AG10803 (cell line): Measurements from ENCODE around the gene DNASE1.

Source experiments
- DNase-seq: peaks from one replicate; pipeline ENCODE4 v3.0.0; 2010; ENCODE audit warnings: low read depth
- H3K4me3 ChIP-seq: 2 replicates; pipeline ENCODE4 v1.5.1; 2011; ENCODE audit warnings: mild to moderate bottlenecking, low read length, control low read depth
- TF ChIP-seq, protein P1 (sequence below): conservative IDR thresholded peaks from 2 replicates; pipeline ENCODE4 v1.5.1; 2011; ENCODE audit warnings: mild to moderate bottlenecking, low read length, control low read depth, inconsistent platforms

Gene DNASE1

DNA sequence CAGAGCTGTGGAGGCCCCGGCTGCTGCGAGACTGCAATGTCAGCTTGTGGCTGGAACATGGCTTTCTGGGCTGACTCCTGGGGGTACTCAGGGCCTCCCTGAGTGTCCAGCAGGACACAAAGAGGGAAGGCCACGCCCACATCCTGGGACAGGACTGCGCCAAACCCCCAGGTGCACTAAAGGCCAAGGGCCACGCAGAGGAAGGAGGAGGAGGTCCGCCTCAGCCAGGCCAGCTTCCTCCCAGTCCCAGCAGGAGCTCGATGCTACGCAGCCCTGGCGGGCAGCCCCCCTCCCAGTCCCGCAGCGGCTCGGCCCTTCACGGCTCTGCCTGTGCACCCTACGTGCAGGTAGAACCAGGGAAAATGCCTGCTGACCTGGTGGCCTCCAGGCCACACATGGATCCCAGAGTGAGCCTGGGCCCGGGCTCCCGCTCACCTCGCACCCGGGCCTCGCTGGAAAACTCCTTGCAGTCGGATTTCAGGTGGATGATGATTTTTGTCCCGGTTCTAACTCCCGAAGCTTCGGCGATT is 21.2 kb downstream of the DNASE1 start:
- TF ChIP-seq, protein P1, sequence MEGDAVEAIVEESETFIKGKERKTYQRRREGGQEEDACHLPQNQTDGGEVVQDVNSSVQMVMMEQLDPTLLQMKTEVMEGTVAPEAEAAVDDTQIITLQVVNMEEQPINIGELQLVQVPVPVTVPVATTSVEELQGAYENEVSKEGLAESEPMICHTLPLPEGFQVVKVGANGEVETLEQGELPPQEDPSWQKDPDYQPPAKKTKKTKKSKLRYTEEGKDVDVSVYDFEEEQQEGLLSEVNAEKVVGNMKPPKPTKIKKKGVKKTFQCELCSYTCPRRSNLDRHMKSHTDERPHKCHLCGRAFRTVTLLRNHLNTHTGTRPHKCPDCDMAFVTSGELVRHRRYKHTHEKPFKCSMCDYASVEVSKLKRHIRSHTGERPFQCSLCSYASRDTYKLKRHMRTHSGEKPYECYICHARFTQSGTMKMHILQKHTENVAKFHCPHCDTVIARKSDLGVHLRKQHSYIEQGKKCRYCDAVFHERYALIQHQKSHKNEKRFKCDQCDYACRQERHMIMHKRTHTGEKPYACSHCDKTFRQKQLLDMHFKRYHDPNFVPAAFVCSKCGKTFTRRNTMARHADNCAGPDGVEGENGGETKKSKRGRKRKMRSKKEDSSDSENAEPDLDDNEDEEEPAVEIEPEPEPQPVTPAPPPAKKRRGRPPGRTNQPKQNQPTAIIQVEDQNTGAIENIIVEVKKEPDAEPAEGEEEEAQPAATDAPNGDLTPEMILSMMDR, result no peak
- H3K4me3 ChIP-seq, result no peak overlapping the region
- no peak for DNase-seq

DNA sequence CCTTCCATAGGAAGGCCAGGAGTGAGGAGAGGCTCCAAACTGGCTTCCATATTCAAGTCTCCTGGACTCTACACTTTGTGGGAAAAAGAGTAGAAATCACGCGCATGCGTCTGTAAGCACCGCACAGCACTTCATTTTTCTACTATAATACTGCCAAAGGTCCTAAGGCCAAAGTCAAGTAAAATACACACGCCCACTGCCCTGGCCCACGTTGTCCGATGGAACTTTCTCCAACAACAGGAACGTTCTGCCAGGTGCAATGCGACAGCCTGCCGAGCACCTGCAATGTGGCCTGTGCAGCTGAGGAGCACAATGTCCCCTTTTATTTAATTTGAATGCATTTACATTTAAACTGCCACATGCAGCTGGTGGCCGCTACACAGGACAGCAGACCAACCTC is 23.5 kb downstream of the DNASE1 start:
- DNase-seq, result no peak
- no peak overlapping the region for H3K4me3 ChIP-seq
- TF ChIP-seq, protein P1, result no peak

DNA sequence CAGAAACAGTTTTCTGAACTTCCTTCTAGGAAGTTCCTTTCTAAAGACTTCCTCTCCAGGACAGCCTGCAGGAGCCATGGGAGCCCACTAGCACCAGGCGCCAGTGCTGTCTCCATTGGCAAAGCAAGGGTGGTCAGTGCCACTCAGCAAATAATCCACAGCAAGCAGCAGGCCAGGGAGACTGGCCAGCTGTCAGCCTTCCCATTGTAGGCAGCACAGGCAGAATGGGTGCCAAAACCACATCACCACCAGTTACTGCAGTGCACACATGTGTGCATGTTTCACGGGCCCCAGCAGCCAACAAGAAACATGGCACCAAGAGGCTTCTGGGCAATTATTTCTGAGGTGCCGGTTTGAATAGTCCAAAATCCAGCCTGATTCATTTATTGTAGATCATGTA is 26.7 kb downstream of the DNASE1 start:
- H3K4me3 ChIP-seq, result no peak overlapping the region
- TF ChIP-seq, protein P1, result no peak
- peak; percentile 59 for DNase-seq

DNA sequence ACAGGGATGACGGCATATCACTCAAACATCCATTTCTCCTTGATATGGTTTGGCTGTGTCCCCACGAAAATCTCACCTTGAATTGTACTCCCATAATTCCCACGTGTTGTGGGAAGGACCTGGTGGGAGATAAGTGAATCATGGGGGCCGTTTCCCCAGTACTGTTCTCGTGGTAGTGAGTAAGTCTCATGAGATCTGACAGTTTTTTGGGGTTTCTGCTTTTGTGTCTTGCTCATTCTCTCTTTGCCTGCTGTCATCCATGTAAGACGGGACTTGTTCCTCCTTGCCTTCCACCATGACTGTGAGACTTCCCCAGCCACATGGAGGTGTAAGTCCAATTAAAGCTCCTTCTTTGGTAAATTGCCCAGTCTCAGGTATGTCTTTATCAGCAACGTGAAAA is 32.5 kb downstream of the DNASE1 start:
- TF ChIP-seq, protein P1, result no peak
- no peak for DNase-seq
- no peak overlapping the region for H3K4me3 ChIP-seq

DNA sequence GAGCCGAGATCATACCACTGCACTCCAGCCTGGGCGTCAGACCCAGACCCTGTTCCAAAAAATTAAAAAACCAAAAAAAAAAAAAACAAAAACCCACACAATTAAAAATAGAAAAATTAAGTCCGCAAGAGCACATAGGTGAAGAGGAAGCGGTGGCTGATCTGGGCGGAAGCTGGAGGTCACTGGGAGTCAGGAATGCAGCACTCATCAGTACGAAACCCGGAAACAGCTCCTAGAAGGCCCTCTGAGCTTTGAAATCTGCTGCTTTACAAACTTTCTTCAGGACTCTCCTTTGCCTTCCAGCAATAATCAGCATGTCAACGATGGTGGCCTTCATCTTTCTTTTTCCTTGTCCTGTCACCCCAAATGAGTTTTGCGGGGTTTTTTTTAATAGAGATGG is 33.3 kb downstream of the DNASE1 start:
- TF ChIP-seq, protein P1, result no peak
- DNase-seq, result no peak
- no peak overlapping the region for H3K4me3 ChIP-seq

DNA sequence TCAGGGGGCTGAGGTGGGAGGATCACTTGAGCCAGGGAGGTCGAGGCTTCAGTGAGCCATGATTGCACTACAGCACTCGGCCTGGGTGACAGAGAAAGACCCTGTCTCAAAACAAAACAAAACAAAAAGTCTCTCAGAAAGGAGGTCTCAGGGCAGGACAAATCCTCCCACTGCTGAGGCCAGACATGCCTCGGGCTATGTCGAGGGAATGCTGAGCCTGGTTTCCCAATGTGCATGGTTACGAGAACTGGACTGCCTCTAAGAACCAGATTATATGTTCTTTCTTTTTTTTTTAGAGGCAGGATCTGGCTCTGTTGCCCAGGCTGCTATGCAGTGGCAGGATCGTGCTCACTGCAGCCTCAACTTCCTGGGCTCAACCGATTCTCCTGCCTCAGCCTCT is 35.2 kb downstream of the DNASE1 start:
- TF ChIP-seq, protein P1, result no peak
- H3K4me3 ChIP-seq, result no peak overlapping the region
- DNase-seq, result peak; percentile 37

DNA sequence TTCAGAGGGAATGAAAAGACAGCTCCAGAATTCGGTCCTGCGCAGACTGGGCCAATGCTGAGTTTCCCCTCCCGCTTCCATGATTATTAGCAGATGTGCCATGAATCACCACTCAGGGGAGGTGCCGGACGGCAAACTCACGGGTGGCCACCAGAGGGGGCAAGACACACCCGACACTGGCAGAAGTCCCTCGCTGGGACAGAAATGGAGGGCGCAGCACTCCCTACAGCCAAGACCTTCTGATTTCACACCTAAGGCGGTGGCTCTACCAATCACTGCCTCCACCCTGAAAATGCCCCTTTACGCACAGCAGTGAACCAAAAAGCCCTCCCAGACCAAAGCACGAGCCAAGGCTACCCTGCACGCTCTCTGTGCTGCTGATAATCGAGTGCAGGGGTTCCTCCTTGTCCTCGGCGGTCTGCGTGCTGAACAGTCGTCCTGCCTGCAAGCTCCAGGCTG is 36.0 kb downstream of the DNASE1 start:
- TF ChIP-seq, protein P1, result peak; percentile 89

More for the DNA sequence above, 36.0 kb downstream of the DNASE1 start:
- DNase-seq, result peak; percentile 95
- H3K4me3 ChIP-seq, result peak overlapping the region; percentile 56
